AG09309 (cell line): ENCODE measurements around the gene CDT1.

Experiments used
- DNase-seq: peaks from one replicate; pipeline ENCODE4 v3.0.0-alpha.2; 2010; ENCODE audit warnings: low read depth
- H3K4me3 ChIP-seq: 2 replicates; pipeline ENCODE4 v1.5.1; 2011; ENCODE audit warnings: mild to moderate bottlenecking, low read depth, low read length, moderate library complexity; ENCODE audit not compliant: control insufficient read depth
- TF ChIP-seq, protein P1 (sequence below): IDR thresholded peaks from 2 replicates; pipeline ENCODE4 v1.5.1; 2011; ENCODE audit warnings: mild to moderate bottlenecking, low read depth, low read length, inconsistent platforms; ENCODE audit not compliant: insufficient read depth, control insufficient read depth; ENCODE audit errors: missing control alignments

Gene CDT1

DNA sequence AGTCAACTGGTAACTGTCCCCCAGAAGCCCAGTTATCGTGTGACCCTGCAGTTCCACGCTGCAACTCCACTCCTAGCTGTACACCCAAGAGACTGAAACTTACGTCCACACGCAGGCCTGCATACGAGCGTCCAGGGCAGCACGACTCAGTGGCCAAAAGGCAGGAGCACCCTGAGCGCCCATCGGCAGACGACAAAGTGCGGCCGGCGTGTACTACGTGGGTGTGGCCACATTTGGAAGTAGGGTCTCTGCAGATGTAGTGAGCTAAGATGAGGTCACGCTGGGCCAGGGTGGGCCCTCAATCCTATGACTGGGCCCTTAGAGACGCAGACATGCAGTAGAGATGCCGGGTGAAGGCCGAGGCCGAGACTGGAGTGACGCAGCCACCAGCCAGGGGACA lies 39.7 kb downstream of the CDT1 start:
- no peak overlapping the region for H3K4me3 ChIP-seq
- DNase-seq, result no peak
- TF ChIP-seq, protein P1, sequence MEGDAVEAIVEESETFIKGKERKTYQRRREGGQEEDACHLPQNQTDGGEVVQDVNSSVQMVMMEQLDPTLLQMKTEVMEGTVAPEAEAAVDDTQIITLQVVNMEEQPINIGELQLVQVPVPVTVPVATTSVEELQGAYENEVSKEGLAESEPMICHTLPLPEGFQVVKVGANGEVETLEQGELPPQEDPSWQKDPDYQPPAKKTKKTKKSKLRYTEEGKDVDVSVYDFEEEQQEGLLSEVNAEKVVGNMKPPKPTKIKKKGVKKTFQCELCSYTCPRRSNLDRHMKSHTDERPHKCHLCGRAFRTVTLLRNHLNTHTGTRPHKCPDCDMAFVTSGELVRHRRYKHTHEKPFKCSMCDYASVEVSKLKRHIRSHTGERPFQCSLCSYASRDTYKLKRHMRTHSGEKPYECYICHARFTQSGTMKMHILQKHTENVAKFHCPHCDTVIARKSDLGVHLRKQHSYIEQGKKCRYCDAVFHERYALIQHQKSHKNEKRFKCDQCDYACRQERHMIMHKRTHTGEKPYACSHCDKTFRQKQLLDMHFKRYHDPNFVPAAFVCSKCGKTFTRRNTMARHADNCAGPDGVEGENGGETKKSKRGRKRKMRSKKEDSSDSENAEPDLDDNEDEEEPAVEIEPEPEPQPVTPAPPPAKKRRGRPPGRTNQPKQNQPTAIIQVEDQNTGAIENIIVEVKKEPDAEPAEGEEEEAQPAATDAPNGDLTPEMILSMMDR, result no peak

DNA sequence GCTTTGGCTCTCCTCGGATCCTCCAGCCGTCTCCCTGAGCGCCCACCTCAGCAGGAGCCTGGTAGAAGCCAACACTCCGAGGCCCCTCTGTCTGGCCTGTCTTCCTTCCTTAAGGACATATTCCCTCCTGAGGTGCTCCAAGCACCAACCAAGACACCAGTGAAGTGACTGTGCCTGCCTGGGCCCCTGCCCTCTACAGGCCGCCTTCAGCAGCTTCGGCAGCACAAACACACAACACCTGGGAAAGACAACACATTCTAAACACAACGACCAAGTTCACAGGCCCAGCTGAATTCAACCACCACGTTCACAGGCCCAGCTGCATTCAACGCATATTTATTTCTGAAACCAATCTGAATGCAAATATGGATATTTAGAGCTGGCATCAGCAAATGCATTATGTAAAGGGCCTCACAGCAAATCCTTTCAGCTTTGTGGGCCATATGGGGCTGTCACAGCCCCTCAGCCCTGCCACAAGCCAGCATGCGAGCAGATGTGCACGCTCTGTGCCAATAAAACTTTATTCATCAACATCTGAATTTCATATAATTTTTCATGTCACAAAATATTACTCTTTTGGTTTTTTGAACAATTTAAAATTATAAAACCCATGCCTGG lies 40.9 kb downstream of the CDT1 start:
- TF ChIP-seq, protein P1, result no peak
- no peak overlapping the region for H3K4me3 ChIP-seq
- no peak for DNase-seq

DNA sequence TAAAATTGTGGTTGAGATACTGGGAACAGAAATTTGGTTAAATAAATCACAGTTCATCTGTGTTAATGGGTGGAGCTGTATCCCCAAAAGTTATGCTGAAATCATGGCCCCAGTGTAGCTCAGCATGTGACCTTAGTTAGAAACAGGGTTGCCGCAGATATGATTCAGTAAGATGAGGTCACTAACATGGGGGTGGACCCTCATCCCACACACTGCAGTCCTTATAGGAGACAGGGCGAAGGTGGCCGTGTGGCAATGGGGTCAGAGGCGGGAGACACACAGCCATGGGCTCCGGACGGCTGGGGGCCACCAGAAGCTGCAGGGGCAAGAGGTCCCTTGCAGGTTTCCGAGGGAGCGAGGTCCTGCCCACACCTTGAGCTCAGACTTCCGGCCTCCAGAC lies 42.5 kb downstream of the CDT1 start:
- no peak overlapping the region for H3K4me3 ChIP-seq
- no peak for DNase-seq
- TF ChIP-seq, protein P1, result no peak

DNA sequence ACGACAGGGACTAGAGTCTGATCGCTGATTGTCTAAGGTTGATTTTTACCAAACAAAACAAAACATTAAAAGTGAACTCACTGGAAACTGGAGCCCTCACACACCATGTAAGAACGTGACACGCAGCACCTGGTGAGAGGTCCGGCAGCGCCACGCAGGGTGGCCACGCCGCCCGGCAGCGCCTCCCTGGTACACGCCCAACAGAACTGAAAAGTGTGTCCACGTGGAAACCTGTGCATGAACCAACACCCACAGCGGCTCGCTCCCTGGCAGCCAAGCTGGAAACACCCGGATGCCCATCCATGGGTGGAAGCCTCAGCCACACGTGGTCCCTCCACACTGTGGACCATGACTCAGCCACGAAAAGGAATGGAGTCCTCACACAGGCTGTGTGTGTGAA lies 44.1 kb downstream of the CDT1 start:
- no peak overlapping the region for H3K4me3 ChIP-seq
- TF ChIP-seq, protein P1, result no peak
- no peak for DNase-seq

- no peak for DNase-seq
- TF ChIP-seq, protein P1, result no peak
- no peak overlapping the region for H3K4me3 ChIP-seq
These were observed 45.0 kb downstream of the CDT1 start for GRCh38 chr16:88848557-88848956.

DNA sequence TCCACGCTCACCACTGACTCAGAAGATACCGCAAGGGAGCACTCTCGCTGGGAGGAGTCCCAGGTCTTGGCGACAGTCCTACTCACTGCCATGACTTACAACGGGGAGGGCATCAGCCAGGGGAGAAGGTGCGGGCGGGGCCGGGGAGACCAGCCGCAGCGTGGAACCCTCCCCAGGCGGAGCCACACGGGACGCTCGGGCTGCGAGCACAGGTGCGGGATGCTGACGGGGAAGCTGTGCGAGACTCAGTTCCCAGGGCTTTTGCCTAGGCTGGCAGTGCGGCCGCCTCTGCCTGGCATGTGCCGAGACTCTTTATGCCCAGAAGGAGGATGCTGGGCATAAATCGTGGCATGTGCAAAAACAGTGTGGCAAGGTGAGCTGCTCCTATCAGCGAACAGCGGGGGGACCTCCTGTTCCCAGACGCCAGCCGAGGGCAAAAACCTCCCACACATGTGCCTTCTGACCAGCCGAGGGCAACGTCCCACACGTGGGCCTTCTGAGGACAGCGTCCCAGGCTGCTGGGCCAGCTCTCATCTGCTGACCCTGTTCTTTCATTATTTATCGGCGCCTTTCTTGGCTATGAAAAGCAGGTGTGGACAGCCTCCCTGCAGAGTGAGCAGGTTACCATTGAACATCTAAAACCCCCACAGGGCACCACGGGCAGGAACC lies 47.1 kb downstream of the CDT1 start:
- no peak for DNase-seq
- H3K4me3 ChIP-seq, result no peak overlapping the region
- TF ChIP-seq, protein P1, result no peak

- no peak overlapping the region for H3K4me3 ChIP-seq
- DNase-seq, result no peak
- TF ChIP-seq, protein P1, result no peak
These were observed 48.0 kb downstream of the CDT1 start for GRCh38 chr16:88851616-88852015.
